Neural cell (in vitro differentiated cells): ENCODE results near the gene TESMIN. TPM values are rescaled to one million over a fixed set of nuclear protein-coding genes. Genes with fewer than 3 reads are reported as not detected.

Experiments used
- H2AFZ ChIP-seq: fragments of 200-600, 300-800 bp; sonication (generic), shearing (Covaris generic); 2 replicates; pipeline ENCODE4 v1.6.0; 2014; ENCODE audit warnings: low read depth, mild to moderate bottlenecking, antibody characterized with exemption, low read length, moderate library complexity
- H3F3A ChIP-seq: fragments of 200-600 bp; shearing (Covaris generic); 2 replicates; pipeline ENCODE4 v1.6.1; 2016; ENCODE audit warnings: mild to moderate bottlenecking, moderate library complexity, mixed read lengths, antibody characterized with exemption, low read length; ENCODE audit not compliant: insufficient read depth, poor library complexity, severe bottlenecking
- H3K27ac ChIP-seq: fragments of 200-600, 300-800 bp; sonication (generic), shearing (Covaris generic); 2 replicates; pipeline ENCODE4 v1.5.1; 2014; ENCODE audit warnings: mild to moderate bottlenecking, low read length, moderate library complexity
- H3K27me3 ChIP-seq: fragments of 300-800, 200-600 bp; sonication (generic), shearing (Covaris generic); 2 replicates; pipeline ENCODE4 v1.6.0; 2014; ENCODE audit warnings: mild to moderate bottlenecking, low read depth, low read length, moderate library complexity; ENCODE audit not compliant: insufficient read depth
- H3K36me3 ChIP-seq: fragments of 300-800, 200-600 bp; sonication (generic), shearing (Covaris generic); 2 replicates; pipeline ENCODE4 v1.5.1; 2014; ENCODE audit warnings: mild to moderate bottlenecking, antibody characterized with exemption, low read length, moderate library complexity; ENCODE audit not compliant: insufficient read depth
- H3K4me2 ChIP-seq: fragments of 300-800, 200-600 bp; sonication (generic), shearing (Covaris generic); 2 replicates; pipeline ENCODE4 v1.6.0; 2014; ENCODE audit warnings: mild to moderate bottlenecking, low read length
- H3K4me3 ChIP-seq: fragments of 300-800, 200-600 bp; sonication (generic), shearing (Covaris generic); 2 replicates; pipeline ENCODE4 v1.5.1; 2014; ENCODE audit warnings: mild to moderate bottlenecking, low read length, moderate library complexity
- H3K79me2 ChIP-seq: fragments of 200-600 bp; shearing (Covaris generic); replicated peaks from 2 replicates; pipeline ENCODE4 v1.6.0; 2014; ENCODE audit warnings: mild to moderate bottlenecking, low read length, moderate library complexity; ENCODE audit not compliant: insufficient read depth
- H3K9ac ChIP-seq: fragments of 300-800, 200-600 bp; sonication (generic), shearing (Covaris generic); 2 replicates; pipeline ENCODE4 v1.6.1; 2016; ENCODE audit warnings: mild to moderate bottlenecking, low read length, mixed read lengths
- H3K9me2 ChIP-seq: fragments of 200-600 bp; shearing (Covaris generic); 2 replicates; pipeline ENCODE4 v1.6.1; 2016; ENCODE audit warnings: mild to moderate bottlenecking, low read length, mixed read lengths; ENCODE audit not compliant: insufficient read depth
- H3K9me3 ChIP-seq: fragments of 200-600, 300-800 bp; sonication (generic), shearing (Covaris generic); 2 replicates; pipeline ENCODE4 v1.6.1; 2016; ENCODE audit warnings: mild to moderate bottlenecking, mixed run types, low read length, moderate library complexity, mixed read lengths
- H4K20me1 ChIP-seq: fragments of 200-600 bp; shearing (Covaris generic); 2 replicates; pipeline ENCODE4 v1.6.1; 2016; ENCODE audit warnings: mild to moderate bottlenecking, mixed run types; ENCODE audit not compliant: insufficient read depth
- EP300 ChIP-seq: fragments of 450-650 bp; conservative IDR thresholded peaks from 2 replicates; pipeline ENCODE4 v1.6.1; 2014; ENCODE audit warnings: antibody characterized with exemption, mild to moderate bottlenecking, moderate library complexity; ENCODE audit not compliant: poor library complexity, severe bottlenecking
- EZH2 ChIP-seq: fragments of 200-600, 300-800 bp; shearing (Covaris generic), sonication (generic); IDR thresholded peaks from 2 replicates; pipeline ENCODE4 v1.6.1; 2014; ENCODE audit warnings: antibody characterized with exemption, low read length, borderline replicate concordance, mild to moderate bottlenecking; ENCODE audit not compliant: insufficient read depth, poor library complexity, severe bottlenecking
- MXI1 ChIP-seq: fragments of 450-650 bp; conservative IDR thresholded peaks from 2 replicates; pipeline ENCODE4 v1.6.1; 2014; ENCODE audit warnings: antibody characterized with exemption, mild to moderate bottlenecking; ENCODE audit not compliant: poor library complexity, severe bottlenecking
- POLR2AphosphoS5 ChIP-seq: IDR thresholded peaks from 2 replicates; pipeline ENCODE4 v1.6.1; 2012
- RAD21 ChIP-seq: fragments of 450-650 bp; conservative IDR thresholded peaks from 2 replicates; pipeline ENCODE4 v1.6.1; 2014; ENCODE audit warnings: antibody characterized with exemption, mild to moderate bottlenecking, moderate library complexity
- SMC3 ChIP-seq: fragments of 450-650 bp; conservative IDR thresholded peaks from 2 replicates; pipeline ENCODE4 v1.6.1; 2014; ENCODE audit warnings: antibody characterized with exemption, mild to moderate bottlenecking, moderate library complexity; ENCODE audit not compliant: poor library complexity
- TAF1 ChIP-seq: IDR thresholded peaks from 2 replicates; pipeline ENCODE4 v1.6.1; 2012; ENCODE audit warnings: low read depth
- polyA plus RNA-seq: library from polyadenylated mRNA; depleted of rRNA; stranded (reverse); fragments of >200 nt; gene quantifications from 2 replicates; pipeline ENCODE4 v1.2.3, GENCODE V29; 2014
- TF ChIP-seq, protein P1 (sequence below): fragments of 450-650 bp; IDR thresholded peaks from 2 replicates; pipeline ENCODE4 v1.5.1; 2014; ENCODE audit warnings: antibody characterized with exemption, mild to moderate bottlenecking, moderate library complexity; ENCODE audit not compliant: poor library complexity, severe bottlenecking
- TF ChIP-seq, protein P2 (sequence below): IDR thresholded peaks from 2 replicates; pipeline ENCODE4 v1.6.1; 2012; ENCODE audit warnings: borderline replicate concordance

TESMIN gene
- polyA plus RNA-seq, 1 donor from 2014 or later: not detected

DNA sequence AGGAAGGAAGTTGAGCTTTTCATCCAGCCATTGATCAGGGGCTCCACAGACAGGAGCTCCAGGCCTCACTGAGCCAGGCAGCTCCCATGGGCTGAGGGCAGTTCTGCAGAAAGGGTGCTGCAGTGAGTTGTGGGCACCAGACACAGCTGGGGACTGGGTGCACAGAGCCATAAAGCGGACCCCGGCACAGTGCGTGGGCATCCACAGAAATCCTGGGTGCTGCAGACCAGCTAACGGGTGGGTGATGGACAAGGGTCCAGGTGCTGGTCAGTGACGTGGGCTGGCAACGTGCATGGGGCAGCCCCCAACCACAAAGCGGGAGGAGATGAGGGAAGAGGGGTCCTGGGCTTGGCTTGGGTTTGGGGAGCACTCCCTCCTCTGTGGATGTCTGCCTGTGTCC, 86.4 kb downstream of the TESMIN start:
- H3K9me3 ChIP-seq: no peaks in the 10 kb centered on the region
- no peak overlapping the region for H2AFZ ChIP-seq
- no peak overlapping the region for H3K9ac ChIP-seq
- H3K36me3 ChIP-seq: no peaks in the 10 kb centered on the region
- no peaks in the 10 kb centered on the region for H3K27me3 ChIP-seq
- no peak overlapping the region for H3K4me3 ChIP-seq
- H3K4me2 ChIP-seq: no peak overlapping the region
- H3F3A ChIP-seq: no peaks in the 10 kb centered on the region
- no peak for TF ChIP-seq EZH2
- TF ChIP-seq MXI1: no peak
- TF ChIP-seq, protein P1, sequence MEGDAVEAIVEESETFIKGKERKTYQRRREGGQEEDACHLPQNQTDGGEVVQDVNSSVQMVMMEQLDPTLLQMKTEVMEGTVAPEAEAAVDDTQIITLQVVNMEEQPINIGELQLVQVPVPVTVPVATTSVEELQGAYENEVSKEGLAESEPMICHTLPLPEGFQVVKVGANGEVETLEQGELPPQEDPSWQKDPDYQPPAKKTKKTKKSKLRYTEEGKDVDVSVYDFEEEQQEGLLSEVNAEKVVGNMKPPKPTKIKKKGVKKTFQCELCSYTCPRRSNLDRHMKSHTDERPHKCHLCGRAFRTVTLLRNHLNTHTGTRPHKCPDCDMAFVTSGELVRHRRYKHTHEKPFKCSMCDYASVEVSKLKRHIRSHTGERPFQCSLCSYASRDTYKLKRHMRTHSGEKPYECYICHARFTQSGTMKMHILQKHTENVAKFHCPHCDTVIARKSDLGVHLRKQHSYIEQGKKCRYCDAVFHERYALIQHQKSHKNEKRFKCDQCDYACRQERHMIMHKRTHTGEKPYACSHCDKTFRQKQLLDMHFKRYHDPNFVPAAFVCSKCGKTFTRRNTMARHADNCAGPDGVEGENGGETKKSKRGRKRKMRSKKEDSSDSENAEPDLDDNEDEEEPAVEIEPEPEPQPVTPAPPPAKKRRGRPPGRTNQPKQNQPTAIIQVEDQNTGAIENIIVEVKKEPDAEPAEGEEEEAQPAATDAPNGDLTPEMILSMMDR: no peak
- TF ChIP-seq RAD21: no peak
- TF ChIP-seq TAF1: no peak
- TF ChIP-seq POLR2AphosphoS5: no peak
- TF ChIP-seq, protein P2, sequence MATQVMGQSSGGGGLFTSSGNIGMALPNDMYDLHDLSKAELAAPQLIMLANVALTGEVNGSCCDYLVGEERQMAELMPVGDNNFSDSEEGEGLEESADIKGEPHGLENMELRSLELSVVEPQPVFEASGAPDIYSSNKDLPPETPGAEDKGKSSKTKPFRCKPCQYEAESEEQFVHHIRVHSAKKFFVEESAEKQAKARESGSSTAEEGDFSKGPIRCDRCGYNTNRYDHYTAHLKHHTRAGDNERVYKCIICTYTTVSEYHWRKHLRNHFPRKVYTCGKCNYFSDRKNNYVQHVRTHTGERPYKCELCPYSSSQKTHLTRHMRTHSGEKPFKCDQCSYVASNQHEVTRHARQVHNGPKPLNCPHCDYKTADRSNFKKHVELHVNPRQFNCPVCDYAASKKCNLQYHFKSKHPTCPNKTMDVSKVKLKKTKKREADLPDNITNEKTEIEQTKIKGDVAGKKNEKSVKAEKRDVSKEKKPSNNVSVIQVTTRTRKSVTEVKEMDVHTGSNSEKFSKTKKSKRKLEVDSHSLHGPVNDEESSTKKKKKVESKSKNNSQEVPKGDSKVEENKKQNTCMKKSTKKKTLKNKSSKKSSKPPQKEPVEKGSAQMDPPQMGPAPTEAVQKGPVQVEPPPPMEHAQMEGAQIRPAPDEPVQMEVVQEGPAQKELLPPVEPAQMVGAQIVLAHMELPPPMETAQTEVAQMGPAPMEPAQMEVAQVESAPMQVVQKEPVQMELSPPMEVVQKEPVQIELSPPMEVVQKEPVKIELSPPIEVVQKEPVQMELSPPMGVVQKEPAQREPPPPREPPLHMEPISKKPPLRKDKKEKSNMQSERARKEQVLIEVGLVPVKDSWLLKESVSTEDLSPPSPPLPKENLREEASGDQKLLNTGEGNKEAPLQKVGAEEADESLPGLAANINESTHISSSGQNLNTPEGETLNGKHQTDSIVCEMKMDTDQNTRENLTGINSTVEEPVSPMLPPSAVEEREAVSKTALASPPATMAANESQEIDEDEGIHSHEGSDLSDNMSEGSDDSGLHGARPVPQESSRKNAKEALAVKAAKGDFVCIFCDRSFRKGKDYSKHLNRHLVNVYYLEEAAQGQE: no peak
- no peak for TF ChIP-seq SMC3
- TF ChIP-seq EP300: no peak
- no peaks in the 10 kb centered on the region for H3K9me2 ChIP-seq
- H3K27ac ChIP-seq: no peak overlapping the region
- no peaks in the 10 kb centered on the region for H3K79me2 ChIP-seq
- no peaks in the 10 kb centered on the region for H4K20me1 ChIP-seq

DNA sequence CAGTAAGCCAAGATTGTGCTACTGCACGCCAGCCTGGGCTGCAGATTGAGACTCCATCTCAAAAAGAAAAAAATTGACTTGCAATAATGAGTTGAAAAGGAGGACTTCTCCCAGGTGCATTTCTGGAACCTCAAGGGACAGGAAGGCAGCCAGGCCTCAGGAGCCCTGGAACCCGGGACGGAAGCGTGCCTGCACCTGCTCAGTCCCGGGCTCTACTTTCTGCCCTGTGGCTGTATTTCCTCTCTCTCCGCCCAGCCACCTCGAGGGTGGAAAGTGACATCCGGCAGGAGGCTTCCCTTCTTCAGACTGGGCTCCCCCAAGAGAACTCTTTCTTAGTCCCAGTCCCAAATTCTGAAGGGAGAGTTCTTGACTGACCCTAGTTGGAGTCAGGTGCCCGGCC, 87.2 kb downstream of the TESMIN start:
- Histone ChIP-seq H3K27me3 (no peaks in the 10 kb centered on the region), H4K20me1 (no peaks in the 10 kb centered on the region), H3K36me3 (no peaks in the 10 kb centered on the region), H2AFZ (no peak overlapping the region), H3K79me2 (no peaks in the 10 kb centered on the region), H3K9me2 (no peaks in the 10 kb centered on the region), H3K4me2 (no peak overlapping the region), H3K27ac (no peak overlapping the region), H3K9me3 (no peaks in the 10 kb centered on the region), H3K9ac (no peak overlapping the region), H3K4me3 (no peak overlapping the region), H3F3A (no peaks in the 10 kb centered on the region)
- TF ChIP-seq EZH2 (no peak), POLR2AphosphoS5 (no peak), MXI1 (no peak), TAF1 (no peak)

DNA sequence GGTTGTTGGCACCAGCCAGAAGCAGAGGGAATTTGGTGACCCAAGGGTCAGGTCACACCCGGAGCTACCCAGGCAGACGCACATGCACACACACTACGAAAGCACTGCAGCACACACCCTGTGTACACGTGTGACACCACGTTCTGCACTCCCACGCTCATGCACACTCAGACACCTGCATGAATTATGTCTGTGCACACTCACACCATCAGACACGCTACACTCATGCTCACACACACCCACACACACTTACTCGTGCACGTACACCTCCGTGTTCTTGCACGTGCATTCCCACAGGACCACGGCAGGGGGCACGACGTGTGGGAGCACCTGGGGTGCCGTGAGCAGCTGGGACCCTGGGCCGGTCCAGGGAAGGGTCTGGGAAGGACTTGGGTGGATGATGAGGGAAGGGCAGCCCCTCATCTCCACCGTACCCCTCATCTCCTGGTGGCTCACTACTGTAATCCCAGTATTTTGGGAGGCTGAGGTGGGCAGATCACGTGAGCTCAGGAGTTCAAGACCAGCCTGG, 87.8 kb downstream of the TESMIN start:
- no peaks in the 10 kb centered on the region for H3K9me2 ChIP-seq
- H3K4me3 ChIP-seq: no peak overlapping the region
- H3K79me2 ChIP-seq: no peaks in the 10 kb centered on the region
- no peak overlapping the region for H3K9ac ChIP-seq
- TF ChIP-seq MXI1 (no peak), TAF1 (no peak), SMC3 (no peak), EZH2 (no peak), EP300 (no peak), POLR2AphosphoS5 (no peak), RAD21 (no peak)
- TF ChIP-seq, protein P1: no peak
- TF ChIP-seq, protein P2: no peak
- no peak overlapping the region for H3K4me2 ChIP-seq
- H2AFZ ChIP-seq: no peak overlapping the region
- no peaks in the 10 kb centered on the region for H3K36me3 ChIP-seq
- no peaks in the 10 kb centered on the region for H4K20me1 ChIP-seq
- no peaks in the 10 kb centered on the region for H3K9me3 ChIP-seq
- no peaks in the 10 kb centered on the region for H3K27me3 ChIP-seq
- no peaks in the 10 kb centered on the region for H3F3A ChIP-seq
- H3K27ac ChIP-seq: no peak overlapping the region
